HT1080 (cell line): ENCODE results near the gene PTPRN2. TPM values are rescaled to one million over a fixed set of nuclear protein-coding genes. Genes with fewer than 3 reads are reported as not detected.
"Not testable (repeated sequence)": the region's sequence is repeated elsewhere in the genome, so short reads cannot be mapped to it uniquely, and the experiment has no call there.

Experiments
- DNase-seq: peaks from one replicate; pipeline ENCODE4 v3.0.0-alpha.2; 2015; ENCODE audit warnings: low read depth
- total RNA-seq: library from RNA; depleted of rRNA; stranded (reverse); fragments of >200 nt; shearing (Covaris generic); gene quantifications from 2 replicates; pipeline ENCODE4 v1.2.3, GENCODE V29; 2014

Gene PTPRN2
- total RNA-seq, 1 experiment from 2014 or later: 0.31 TPM

DNA sequence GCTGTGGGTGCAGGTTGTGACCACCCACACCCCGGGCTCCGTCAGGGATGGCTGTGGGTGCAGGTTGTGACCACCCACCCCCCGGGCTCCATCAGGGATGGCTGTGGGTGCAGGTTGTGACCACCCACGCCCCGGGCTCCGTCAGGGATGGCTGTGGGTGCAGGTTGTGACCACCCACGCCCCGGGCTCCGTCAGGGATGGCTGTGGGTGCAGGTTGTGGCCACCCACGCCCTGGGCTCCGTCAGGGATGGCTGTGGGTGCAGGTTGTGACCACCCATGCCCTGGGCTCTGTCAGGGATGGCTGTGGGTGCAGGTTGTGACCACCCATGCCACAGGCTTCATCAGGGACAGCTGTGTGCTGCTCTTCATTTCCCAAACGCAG is 53.5 kb downstream of the PTPRN2 start:
- not testable (repeated sequence) for DNase-seq

DNA sequence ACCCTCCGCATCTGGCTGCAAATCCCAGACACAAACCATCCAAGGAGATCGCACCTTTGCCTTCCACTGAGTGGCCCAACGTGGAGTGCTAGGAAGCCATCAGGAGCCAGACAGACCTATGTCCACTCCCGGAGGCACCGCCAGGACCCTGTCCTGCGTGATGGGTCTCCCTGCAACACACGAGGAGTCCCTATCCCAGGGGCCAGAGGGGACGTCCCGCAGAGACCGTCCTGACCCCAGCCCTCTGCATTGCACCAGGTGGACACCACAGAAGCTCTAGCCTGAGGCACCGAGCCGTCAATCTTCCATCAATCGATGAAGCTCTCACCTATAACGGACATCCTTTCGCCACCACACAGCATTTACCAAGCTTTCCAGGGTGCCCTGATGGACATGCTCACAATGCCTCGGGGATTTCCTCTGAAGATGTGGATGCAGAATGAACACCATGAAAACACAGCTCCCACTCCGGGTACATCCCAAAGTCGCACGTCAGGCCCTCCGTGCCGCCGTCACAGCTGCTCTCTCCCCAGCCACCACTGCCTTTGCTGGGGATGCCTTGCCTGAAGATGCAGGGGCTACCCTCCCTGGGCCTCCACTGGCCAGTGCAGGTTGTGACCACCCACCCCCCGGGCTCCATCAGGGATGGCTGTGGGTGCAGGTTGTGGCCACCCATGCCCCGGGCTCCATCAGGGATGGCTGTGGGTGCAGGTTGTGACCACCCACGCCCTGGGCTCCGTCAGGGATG is 54.1 kb downstream of the PTPRN2 start:
- DNase-seq: no peak

DNA sequence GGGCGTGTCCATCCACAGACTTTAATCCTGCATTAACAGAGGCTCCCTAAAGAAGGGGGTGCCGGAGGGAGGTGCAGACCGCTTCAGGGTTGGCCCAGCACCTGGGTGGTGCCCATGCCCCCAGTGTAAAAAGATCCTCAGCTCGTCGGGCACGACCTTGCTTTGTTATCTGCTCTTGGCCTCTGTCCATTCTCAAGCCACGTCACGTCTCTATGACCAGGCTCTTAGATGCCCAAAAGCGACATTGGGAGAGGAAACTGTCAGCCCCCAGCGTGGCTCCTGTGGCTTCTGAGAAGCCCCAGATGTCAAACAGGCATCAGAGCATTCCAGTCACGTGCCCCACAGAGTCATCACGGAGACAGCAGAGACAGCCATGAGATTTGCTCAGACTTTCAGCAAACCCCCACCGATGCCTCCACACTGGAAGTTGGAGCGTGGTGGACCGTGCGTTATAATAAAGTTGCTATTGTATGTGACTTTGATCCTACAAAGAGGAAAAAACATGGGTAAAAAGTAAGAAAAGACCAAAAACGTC is 55.5 kb downstream of the PTPRN2 start:
- no peak for DNase-seq

- DNase-seq: no peak
Observed at GRCh38 chr7:158531661-158532060, 56.0 kb downstream of the PTPRN2 start.

- DNase-seq: no peak
Observed at GRCh38 chr7:158530800-158531609, 56.6 kb downstream of the PTPRN2 start.

DNA sequence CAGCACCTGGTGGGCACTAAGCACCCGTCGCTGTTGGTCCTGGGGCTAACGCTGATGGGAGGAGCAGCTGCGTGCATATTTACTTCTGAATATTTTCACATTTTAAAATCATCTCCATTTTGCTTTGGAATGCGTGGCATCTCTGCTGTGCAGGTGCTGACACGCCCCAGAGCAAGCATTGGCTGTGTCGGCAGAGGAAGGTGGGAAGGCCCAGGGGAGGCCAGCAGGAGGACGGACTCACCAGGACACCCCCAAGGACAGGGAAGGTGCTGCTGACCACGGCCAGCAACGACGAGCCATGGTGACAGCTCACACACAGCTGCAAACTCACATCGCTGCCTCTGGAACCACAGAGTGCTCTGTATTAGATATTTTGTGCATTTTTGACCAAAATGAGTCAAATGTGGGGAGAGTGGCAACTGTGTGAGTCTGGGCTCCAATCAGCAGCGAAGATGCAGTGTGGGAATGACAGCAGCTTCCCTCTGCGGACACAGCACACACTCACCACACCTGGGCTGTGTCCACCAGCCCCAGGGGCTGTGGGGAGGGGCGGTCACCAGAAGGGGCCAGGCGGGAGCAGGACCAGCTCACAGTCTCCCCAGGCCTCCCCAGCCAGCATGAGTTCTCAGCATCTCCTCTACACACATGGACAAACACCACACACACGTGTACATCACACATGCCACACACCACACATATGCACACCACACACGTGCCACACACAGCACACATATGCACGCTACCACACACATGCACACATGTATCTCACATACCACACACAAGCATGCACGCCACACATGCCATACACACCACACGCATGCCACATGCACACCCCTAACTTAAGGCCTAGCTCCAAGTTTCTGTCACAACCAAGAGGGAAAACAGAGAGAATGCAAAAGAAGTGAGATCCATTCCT is 58.2 kb downstream of the PTPRN2 start:
- no peak for DNase-seq

DNA sequence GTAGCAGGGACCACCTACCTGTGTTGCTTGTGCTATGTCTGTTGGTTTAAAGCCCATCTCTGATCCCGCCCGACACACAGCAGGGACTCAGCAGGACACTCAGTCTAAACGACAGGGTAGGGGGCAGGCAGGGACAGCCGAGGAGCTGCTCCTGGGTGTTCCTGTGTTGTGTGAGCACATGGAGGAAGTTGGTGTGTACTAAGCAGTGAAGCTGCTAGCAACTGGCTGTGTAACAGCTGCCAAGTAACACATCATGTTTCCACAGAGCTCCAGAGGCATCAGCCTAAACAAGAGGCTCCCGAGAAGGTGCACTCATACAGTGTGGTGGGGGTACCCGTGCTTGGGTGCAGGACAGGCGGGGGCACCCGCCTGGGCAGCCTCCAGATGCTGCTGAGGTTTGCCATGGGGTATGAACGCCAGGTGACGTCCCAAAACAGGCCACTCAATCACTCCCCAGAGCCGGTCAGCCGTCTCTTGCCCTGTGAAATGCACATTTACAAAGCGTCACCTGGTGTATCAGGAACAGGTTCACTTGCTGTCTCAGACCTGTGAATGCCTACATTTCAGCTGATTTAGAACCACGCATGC is 59.6 kb downstream of the PTPRN2 start:
- no peak for DNase-seq

GRCh38 chr7:158527495-158527894 is 60.1 kb downstream of the PTPRN2 start:
- DNase-seq: no peak

DNA sequence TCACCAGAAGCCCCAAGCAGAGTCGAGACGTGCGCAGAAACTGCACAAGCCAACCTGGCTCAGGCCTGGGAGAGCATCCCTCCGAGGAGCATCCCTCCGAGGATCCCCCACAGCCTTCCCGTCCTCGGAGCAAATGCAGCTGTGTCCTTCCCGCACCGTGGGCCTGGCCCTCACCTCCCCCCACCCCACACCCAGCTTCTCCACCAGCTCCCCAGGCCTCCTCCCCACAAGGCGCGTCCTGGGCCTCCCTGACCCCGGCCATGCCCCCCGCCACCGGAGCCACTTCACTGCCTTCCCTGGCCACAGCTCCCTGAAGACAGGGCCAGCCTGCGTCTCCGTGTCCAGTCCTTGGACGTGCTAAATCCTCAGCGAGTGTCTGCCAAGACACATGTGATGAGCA is 60.6 kb downstream of the PTPRN2 start:
- DNase-seq: no peak

DNA sequence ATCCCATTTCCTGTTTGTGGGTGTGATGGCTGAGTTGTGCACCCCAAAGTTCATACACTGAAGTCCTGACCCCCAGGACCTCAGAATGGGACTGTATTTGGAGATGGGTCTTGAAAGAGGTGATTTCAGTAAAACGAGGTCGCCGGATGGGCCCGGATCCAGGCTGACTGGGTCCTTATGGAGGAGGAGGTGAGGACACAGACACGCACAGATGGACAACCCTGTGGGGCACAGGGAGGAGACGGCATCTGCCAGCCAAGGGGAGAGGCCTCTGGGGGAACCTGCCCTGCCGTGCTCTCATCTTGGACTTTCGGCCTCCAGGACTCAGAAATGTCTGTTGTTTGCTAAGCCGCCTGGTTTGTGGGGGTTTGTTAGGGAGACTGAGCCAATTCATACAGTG is 61.1 kb downstream of the PTPRN2 start:
- no peak for DNase-seq

DNA sequence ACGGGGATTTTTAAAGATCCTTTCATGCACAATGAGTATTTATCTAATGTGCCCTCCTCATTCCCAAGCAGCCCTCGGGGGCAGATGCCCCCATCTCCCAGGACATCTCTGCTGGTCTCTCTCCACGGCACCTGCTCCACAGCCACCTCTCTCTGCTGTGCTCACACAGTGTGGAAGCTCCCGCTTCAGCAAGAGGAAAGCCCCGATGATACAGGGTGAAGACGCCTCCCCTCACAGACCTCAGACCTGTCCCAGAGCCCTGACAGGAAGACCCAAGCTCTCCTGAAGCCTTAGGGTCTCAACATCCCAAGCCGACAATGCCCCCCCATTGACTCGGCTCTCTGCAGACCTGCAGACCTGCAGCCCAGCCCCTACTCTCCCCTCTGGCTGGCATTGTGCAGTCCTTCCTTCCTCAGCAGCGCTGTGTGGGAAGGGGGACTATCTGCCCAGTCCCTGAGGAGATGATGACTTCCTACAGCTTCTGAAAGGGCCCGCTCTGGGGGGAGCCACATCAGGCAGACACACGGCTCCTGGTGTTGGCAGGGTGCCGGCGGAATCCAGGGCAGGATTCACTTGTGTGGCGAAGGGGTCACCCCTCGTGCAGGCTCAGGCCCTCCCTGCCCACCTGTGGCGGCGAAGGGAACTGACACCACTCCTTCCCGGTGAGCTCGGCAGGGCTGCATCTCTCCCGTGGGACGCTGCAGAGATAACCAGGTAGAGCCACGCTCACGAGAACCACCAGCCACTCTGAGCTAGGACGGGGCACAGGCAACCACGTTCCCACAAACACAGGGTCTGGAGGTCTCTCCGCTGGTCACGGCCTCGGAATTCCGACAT is 61.8 kb downstream of the PTPRN2 start:
- DNase-seq: no peak

- no peak for DNase-seq
Observed at GRCh38 chr7:158524749-158525635, 62.6 kb downstream of the PTPRN2 start.

GRCh38 chr7:158524286-158524685 is 63.3 kb downstream of the PTPRN2 start:
- DNase-seq: not testable (repeated sequence)

GRCh38 chr7:158523877-158524276 is 63.7 kb downstream of the PTPRN2 start:
- not testable (repeated sequence) for DNase-seq

GRCh38 chr7:158523165-158523856 is 64.3 kb downstream of the PTPRN2 start:
- DNase-seq: not testable (repeated sequence)

DNA sequence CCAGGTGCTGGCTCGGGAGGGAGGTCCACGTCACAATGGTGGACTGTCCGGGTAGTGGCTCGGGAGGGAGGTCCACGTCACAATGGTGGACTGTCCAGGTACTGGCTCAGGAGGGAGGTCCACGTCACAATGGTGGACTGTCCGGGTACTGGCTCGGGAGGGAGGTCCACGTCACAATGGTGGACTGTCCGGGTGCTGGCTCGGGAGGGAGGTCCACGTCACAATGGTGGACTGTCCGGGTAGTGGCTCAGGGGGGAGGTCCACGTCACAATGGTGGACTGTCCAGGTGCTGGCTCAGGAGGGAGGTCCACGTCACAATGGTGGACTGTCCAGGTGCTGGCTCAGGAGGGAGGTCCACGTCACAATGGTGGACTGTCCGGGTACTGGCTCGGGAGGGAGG is 65.8 kb downstream of the PTPRN2 start:
- not testable (repeated sequence) for DNase-seq

GRCh38 chr7:158520825-158521224 is 66.8 kb downstream of the PTPRN2 start:
- DNase-seq: no peak

DNA sequence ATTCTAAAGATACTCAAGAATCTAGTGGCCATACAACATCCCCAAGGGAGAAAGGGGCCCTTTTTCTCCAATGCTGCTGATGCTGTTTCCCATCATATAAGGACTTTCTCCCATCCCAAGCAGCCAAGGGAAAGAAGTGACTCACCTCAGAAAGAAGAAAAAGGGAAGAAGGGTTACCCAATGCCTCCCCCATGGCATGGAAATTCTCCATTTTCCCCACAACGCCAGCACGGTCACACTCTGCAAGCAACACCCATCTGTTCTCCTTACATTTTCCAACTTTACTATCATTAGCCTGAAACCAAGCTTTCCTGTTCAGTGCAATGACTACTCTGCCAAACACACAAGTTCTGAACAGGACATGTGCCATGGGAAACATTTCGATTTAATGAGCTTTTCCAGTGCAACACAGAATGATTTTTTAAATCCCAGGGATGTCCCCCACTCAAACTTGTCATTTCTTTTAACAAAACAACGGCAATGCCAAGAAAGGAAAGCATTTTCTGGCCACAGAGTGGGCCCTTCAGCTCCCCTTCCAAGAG is 67.9 kb downstream of the PTPRN2 start:
- no peak for DNase-seq
